Prostate gland (tissue), 2 donors: ENCODE measurements around the gene ZSCAN9. TPM values are rescaled to one million over a fixed set of nuclear protein-coding genes. Genes with fewer than 3 reads are reported as not detected.

ENCODE experiments used
- DNase-seq: peaks from one replicate; pipeline ENCODE4 v3.0.0-alpha.2; 2019; ENCODE audit warnings: low spot score
- H3K27ac ChIP-seq, 2 donors: fragments of 200-600 bp; sonication (generic); 2 replicates each; pipeline ENCODE4 v1.5.1; 2017 to 2019
- H3K27me3 ChIP-seq: fragments of 200-600 bp; sonication (generic); replicated peaks from 2 replicates; pipeline ENCODE4 v1.5.1; 2019; ENCODE audit not compliant: insufficient read depth
- H3K36me3 ChIP-seq, 2 donors: fragments of 200-600 bp; sonication (generic); 1 replicate in 1 of 2; 2 replicates in 1 of 2; pipeline versions ENCODE4 v1.5.1 to v1.8.1; 2017 to 2019
- H3K4me1 ChIP-seq: fragments of 200-600 bp; sonication (generic); replicated peaks from 2 replicates; pipeline ENCODE4 v1.5.1; 2019
- H3K4me3 ChIP-seq, 2 donors: fragments of 200-600 bp; sonication (generic); 2 replicates each; pipeline ENCODE4 v1.5.1; 2017 to 2019
- H3K9me3 ChIP-seq: fragments of 200-600 bp; sonication (generic); 2 replicates; pipeline ENCODE4 v1.5.1; 2017
- POLR2A ChIP-seq: fragments of 450-650 bp; IDR thresholded peaks from one replicate; pipeline ENCODE4 v1.6.1; 2016; ENCODE audit warnings: antibody characterized with exemption, mild to moderate bottlenecking
- POLR2AphosphoS5 ChIP-seq: sonication (generic); formaldehyde crosslinking; IDR thresholded peaks from one replicate; pipeline ENCODE4 v1.6.1; 2017; ENCODE audit warnings: antibody characterized with exemption
- WGBS: methylation state at CpG from one replicate; pipeline ENCODE4 v1.1.5; 2018; 5-methylcytosine and 5-hydroxymethylcytosine counted together
- intact Hi-C: fragments of 100-400 bp; cut with DNase I; formaldehyde crosslinking; loops from one replicate; pipeline ENCODE4 v1.14.2; 2022
- total RNA-seq, 2 donors: library from RNA; depleted of rRNA; stranded (reverse); fragments of >200 nt; gene quantifications; one replicate each; pipeline ENCODE4 v1.1.0, GENCODE V29; 2016
- TF ChIP-seq, protein P1 (sequence below), 4 experiments: fragments of 200-600 bp in 2 of 4; fragments of 450-650 bp in 2 of 4; sonication (generic) in 2 of 4; IDR thresholded peaks; 1 replicate in 3 of 4; 2 replicates in 1 of 4; pipeline ENCODE4 v1.5.1; 2016 to 2019; ENCODE audit warnings: antibody characterized with exemption in 4 of 4, mild to moderate bottlenecking in 2 of 4, moderate library complexity in 2 of 4

The ZSCAN9 gene
- total RNA-seq, 2 donors from 2014 or later = 16.7 to 17.3 TPM

DNA sequence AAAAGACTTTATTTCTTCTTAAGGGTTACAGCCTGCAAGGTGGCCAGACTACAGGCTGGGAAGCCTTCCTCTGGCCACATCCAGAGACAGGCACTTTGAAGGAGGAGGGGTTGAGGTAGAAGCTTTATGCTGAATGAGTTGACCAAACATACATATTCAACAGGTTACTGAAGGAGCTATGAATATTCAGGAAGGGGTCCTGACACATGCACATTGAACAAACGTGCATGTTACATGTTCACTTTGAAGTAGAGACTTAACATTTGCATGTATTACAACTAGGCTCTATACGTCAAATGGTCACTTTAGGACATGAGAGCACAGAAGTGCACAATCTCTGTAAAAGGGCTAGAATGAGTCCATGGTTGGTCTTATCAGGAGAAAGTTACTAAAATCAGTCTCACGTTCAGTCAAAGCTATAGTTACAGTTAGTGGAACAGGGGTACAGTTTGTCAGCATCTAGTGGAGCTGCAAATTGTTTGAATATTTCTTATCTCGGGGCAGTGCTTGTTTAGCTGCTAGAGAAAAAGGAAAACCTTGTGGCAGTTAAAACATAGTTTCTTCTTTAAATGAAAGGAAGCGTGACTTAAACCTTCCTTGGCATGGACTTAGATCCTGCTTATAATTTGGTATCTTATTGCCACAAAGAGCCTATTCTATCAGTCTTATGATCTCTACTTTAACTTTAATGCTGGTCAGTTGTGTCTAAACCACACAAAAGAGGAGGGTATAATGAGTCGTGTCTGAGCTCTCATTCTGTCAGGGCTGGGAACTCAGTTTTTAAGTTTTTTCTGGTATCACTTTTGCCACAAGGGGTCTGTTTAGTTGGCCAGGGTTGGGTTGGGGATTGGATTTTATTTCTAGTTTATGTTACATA is 4.6 kb upstream of the ZSCAN9 start:
- intact Hi-C loops = loop anchor here (10.0 kb wide), 1 partner anchor 134 kb away; no protein-coding TSS in a partner anchor
- Histone ChIP-seq H3K9me3 (no peaks in the 10 kb centered on the region), H3K27ac (no peak overlapping the region), H3K27me3 (no peaks in the 10 kb centered on the region), H3K4me3 (no peak overlapping the region), H3K4me1 (no peaks in the 10 kb centered on the region), H3K36me3 (no peaks in the 10 kb centered on the region)
- WGBS = 35% methylated on average over 6 of the region's 6 CpGs
- no peak for TF ChIP-seq POLR2AphosphoS5
- TF ChIP-seq, protein P1, sequence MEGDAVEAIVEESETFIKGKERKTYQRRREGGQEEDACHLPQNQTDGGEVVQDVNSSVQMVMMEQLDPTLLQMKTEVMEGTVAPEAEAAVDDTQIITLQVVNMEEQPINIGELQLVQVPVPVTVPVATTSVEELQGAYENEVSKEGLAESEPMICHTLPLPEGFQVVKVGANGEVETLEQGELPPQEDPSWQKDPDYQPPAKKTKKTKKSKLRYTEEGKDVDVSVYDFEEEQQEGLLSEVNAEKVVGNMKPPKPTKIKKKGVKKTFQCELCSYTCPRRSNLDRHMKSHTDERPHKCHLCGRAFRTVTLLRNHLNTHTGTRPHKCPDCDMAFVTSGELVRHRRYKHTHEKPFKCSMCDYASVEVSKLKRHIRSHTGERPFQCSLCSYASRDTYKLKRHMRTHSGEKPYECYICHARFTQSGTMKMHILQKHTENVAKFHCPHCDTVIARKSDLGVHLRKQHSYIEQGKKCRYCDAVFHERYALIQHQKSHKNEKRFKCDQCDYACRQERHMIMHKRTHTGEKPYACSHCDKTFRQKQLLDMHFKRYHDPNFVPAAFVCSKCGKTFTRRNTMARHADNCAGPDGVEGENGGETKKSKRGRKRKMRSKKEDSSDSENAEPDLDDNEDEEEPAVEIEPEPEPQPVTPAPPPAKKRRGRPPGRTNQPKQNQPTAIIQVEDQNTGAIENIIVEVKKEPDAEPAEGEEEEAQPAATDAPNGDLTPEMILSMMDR (IDR thresholded peaks at IDR 0.05) = no peak
- no peak for TF ChIP-seq POLR2A
- no peak for DNase-seq

DNA sequence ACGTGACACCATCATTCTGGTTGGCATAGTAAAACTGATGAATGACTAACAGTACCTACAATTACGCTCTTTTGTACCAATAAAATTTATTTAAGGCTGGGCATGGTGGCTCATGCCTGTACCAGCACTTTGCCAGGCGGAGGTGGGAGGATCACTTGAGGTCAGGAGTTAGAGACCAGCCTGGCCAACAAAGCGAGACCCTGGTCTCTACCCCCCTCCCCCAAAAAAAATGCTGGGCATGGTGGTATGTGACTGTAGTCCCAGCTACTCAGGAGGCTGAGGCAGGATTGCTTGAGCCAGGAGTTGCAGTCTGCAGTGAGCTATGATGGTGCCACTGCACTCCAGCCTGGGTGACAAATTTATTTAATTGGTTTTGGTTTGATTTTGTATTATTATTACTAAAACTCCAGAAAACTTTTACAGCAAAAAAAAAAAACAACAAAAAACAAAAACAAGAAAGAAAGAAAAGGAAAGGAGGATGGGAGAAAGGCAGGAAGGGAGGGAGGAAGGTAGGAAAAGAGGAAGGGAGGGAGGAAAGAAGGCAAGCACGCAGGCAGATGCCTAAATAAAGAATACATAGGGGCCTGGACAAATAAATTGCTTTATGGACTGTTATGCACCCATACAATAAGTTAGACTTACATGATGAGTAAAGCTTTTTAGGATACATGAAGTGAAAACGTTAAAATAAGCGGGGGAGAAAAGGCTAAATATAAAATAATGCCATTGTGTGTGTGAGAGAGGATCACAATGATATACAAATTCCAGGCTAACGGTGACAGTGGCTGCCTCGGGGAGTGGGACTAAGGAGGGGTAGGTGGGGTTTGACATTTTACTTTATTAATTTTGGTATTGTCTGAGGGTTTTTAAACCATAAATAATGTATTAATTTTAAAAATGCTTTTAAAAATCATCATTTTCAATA is 682 bp upstream of the ZSCAN9 start:
- Histone ChIP-seq H3K36me3 (no peaks in the 10 kb centered on the region), H3K9me3 (no peaks in the 10 kb centered on the region), H3K4me3 (peak overlapping the region; percentile 67 to 77), H3K27ac (peak overlapping the region; percentile 78 to 81), H3K27me3 (no peaks in the 10 kb centered on the region), H3K4me1 (no peaks in the 10 kb centered on the region)
- no peak for DNase-seq
- TF ChIP-seq POLR2AphosphoS5 (no peak), POLR2A (no peak)
- TF ChIP-seq, protein P1 (IDR thresholded peaks at IDR 0.05) = no peak
- WGBS = 42% methylated on average over 9 of the region's 9 CpGs
- intact Hi-C loops = loop anchor here (5.0 to 10.0 kb wide), 2 partner anchors 82 to 130 kb away; partner anchors contain the start of gene ZKSCAN8

DNA sequence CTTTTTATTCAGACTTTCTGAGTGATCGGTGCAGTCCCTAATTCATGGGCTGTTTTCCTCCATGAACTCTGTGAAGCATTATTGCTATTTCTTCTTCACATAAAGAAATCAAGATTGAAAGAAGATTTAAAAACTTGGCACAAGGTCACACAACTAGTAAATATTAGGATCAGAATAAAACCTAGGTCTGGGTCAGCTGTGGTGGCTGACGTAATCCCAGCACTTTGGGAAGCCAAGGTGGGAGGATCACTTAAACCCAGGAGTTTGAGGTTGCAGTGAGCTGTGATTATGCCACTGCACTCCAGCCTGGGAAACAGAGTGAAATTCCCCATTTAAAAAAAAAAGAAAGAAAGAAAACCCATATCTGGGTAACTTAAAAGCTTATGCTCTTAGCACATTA is 1.4 kb downstream of the ZSCAN9 start:
- DNase-seq = no peak
- H3K4me3 ChIP-seq = no peak overlapping the region
- H3K36me3 ChIP-seq = no peaks in the 10 kb centered on the region
- H3K4me1 ChIP-seq = no peaks in the 10 kb centered on the region
- TF ChIP-seq POLR2AphosphoS5 = no peak
- no peak for TF ChIP-seq POLR2A
- TF ChIP-seq, protein P1 (IDR thresholded peaks at IDR 0.05) = no peak
- intact Hi-C loops = loop anchor here (5.0 to 10.0 kb wide), 2 partner anchors 84 to 128 kb away; partner anchors contain the start of gene ZKSCAN8
- no peak overlapping the region for H3K27ac ChIP-seq
- H3K27me3 ChIP-seq = no peaks in the 10 kb centered on the region
- no peaks in the 10 kb centered on the region for H3K9me3 ChIP-seq
- WGBS = 88% methylated on average over 2 of the region's 2 CpGs

DNA sequence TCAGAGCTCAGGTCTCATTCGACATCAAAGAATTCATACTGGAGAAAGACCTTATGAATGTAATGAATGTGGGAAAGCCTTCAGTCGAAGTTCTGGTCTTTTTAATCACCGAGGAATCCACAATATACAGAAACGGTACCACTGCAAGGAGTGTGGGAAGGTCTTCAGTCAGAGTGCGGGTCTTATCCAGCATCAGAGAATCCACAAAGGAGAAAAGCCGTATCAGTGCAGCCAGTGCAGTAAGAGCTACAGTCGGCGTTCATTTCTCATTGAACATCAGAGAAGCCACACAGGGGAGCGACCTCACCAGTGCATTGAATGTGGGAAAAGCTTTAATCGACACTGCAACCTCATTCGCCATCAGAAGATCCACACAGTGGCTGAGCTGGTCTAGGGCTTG is 7.7 kb downstream of the ZSCAN9 start:
- H3K27ac ChIP-seq = no peak overlapping the region
- intact Hi-C loops = no loop called here
- no peak for DNase-seq
- H3K4me1 ChIP-seq = no peaks in the 10 kb centered on the region
- 94% methylated on average over 11 of the region's 11 CpGs for WGBS
- no peaks in the 10 kb centered on the region for H3K36me3 ChIP-seq
- no peak overlapping the region for H3K4me3 ChIP-seq
- no peaks in the 10 kb centered on the region for H3K9me3 ChIP-seq
- H3K27me3 ChIP-seq = no peaks in the 10 kb centered on the region
- no peak for TF ChIP-seq POLR2A
- TF ChIP-seq POLR2AphosphoS5 = no peak
- TF ChIP-seq, protein P1 (IDR thresholded peaks at IDR 0.05) = no peak
